Peyer's patch (tissue), 4 donors: ENCODE measurements around the gene SLC28A3. TPM values are rescaled to one million over a fixed set of nuclear protein-coding genes. Genes with fewer than 3 reads are reported as not detected.
A peak's percentile ranks its signal among the peaks of the same experiment; 100 is the strongest.

Experiments used
- DNase-seq, 3 donors: peaks; one replicate each; pipeline ENCODE4 v3.0.0-alpha.2; 2017 to 2019
- H3K27ac ChIP-seq, 4 donors: fragments of 200-600 bp; sonication (generic); one replicate each; pipeline ENCODE4 v1.5.1; 2016 to 2019
- H3K27me3 ChIP-seq, 2 donors: fragments of 200-600 bp; sonication (generic); one replicate each; pipeline ENCODE4 v1.5.1; 2019
- H3K36me3 ChIP-seq, 3 donors: fragments of 200-600 bp; sonication (generic); one replicate each; pipeline ENCODE4 v1.5.1; 2016 to 2019
- H3K4me1 ChIP-seq, 4 donors: fragments of 200-600 bp; sonication (generic); one replicate each; pipeline ENCODE4 v1.5.1; 2016 to 2019
- H3K4me3 ChIP-seq, 4 donors: fragments of 200-600 bp; sonication (generic); 1 replicate in 3 of 4; 2 replicates in 1 of 4; pipeline ENCODE4 v1.5.1; 2016 to 2019; ENCODE audit warnings: mild to moderate bottlenecking in 1 of 4
- H3K9me3 ChIP-seq, 4 donors: fragments of 200-600 bp; sonication (generic); one replicate each; pipeline ENCODE4 v1.5.1; 2016 to 2019; ENCODE audit warnings: mild to moderate bottlenecking in 1 of 4
- POLR2A ChIP-seq, 2 donors: fragments of 450-650 bp; IDR thresholded peaks; one replicate each; pipeline ENCODE4 v1.5.1; 2017; ENCODE audit warnings: antibody characterized with exemption in 2 of 2, mild to moderate bottlenecking in 2 of 2, moderate library complexity in 2 of 2
- total RNA-seq, 4 donors: library from RNA; depleted of rRNA; stranded (reverse); fragments of >200 nt; gene quantifications; one replicate each; pipeline ENCODE4 v1.1.0, GENCODE V29; 2016
- TF ChIP-seq, protein P1 (sequence below), 6 experiments: fragments of 450-650 bp in 4 of 6; fragments of 200-600 bp in 2 of 6; sonication (generic) in 1 of 6; IDR thresholded peaks; one replicate each; pipeline ENCODE4 v1.5.1; 2017 to 2019; ENCODE audit warnings: antibody characterized with exemption in 6 of 6, mild to moderate bottlenecking in 3 of 6, moderate library complexity in 1 of 6

Gene SLC28A3
- total RNA-seq, 4 donors from 2014 or later, result 5.0 to 22.3 (median 7.4) TPM

GRCh38 chr9:84339503-84339902 lies 1.1 kb downstream of the SLC28A3 start:
- Histone ChIP-seq H3K9me3 (no peaks in the 10 kb centered on the region), H3K4me3 (peak overlapping the region in 2 of 4 donors; percentile 24 to 29), H3K27ac (no peak overlapping the region), H3K36me3 (no peaks in the 10 kb centered on the region), H3K27me3 (no peaks in the 10 kb centered on the region), H3K4me1 (peaks cover 0 to 14% (median 0%) of the 10 kb centered on the region in 4 donors)
- TF ChIP-seq, protein P1, sequence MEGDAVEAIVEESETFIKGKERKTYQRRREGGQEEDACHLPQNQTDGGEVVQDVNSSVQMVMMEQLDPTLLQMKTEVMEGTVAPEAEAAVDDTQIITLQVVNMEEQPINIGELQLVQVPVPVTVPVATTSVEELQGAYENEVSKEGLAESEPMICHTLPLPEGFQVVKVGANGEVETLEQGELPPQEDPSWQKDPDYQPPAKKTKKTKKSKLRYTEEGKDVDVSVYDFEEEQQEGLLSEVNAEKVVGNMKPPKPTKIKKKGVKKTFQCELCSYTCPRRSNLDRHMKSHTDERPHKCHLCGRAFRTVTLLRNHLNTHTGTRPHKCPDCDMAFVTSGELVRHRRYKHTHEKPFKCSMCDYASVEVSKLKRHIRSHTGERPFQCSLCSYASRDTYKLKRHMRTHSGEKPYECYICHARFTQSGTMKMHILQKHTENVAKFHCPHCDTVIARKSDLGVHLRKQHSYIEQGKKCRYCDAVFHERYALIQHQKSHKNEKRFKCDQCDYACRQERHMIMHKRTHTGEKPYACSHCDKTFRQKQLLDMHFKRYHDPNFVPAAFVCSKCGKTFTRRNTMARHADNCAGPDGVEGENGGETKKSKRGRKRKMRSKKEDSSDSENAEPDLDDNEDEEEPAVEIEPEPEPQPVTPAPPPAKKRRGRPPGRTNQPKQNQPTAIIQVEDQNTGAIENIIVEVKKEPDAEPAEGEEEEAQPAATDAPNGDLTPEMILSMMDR (IDR thresholded peaks at IDR 0.05), result no peak
- TF ChIP-seq POLR2A (IDR thresholded peaks at IDR 0.05), result no peak
- DNase-seq, result no peak

DNA sequence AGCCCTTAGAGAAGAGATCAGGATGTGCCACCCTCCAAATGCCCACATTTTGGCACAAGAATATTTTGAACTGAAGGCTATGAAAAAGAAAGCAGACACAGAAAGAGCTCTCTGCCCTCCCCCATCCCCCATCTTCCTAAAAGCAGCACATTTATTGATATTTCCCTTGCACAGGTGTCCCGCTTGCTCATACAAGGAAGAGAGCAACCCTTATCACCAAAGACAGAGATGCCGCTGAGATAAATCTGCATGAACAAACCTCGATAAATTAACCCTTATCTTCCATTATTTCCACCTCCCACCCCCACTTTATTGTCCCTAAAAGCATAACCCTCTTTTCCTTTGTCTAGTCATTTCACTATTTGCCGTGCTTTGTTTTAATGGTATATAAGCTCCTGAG lies 1.8 kb downstream of the SLC28A3 start:
- TF ChIP-seq, protein P1 (IDR thresholded peaks at IDR 0.05), result no peak
- no peak for TF ChIP-seq POLR2A (IDR thresholded peaks at IDR 0.05)
- no peaks in the 10 kb centered on the region for H3K27me3 ChIP-seq
- no peak for DNase-seq
- no peaks in the 10 kb centered on the region for H3K36me3 ChIP-seq
- H3K4me1 ChIP-seq, result peaks cover 0 to 14% (median 0%) of the 10 kb centered on the region in 4 donors
- no peaks in the 10 kb centered on the region for H3K9me3 ChIP-seq
- no peak overlapping the region for H3K27ac ChIP-seq
- H3K4me3 ChIP-seq, result peak overlapping the region in 1 of 4 donors; percentile 16

DNA sequence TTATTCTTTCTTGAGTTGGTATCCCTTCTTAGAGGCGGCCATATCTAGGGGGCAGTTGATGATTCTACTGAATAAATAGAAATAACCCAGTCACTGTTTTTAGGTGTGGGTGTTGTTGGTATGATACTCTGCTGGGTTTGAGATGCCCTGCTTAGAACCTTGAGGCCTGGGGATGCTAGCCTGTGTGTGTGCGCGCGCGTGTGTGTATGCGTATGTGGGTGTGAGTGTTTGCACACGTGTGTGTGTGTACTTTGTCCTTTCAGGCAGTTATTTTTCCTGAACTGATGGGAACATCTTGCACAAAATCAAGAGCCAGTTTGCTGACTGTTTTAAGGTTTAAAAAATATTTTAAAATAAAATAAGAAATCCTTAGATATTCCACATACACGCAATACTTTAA lies 3.3 kb downstream of the SLC28A3 start:
- H3K27ac ChIP-seq, result no peak overlapping the region
- no peak overlapping the region for H3K4me3 ChIP-seq
- H3K9me3 ChIP-seq, result no peaks in the 10 kb centered on the region
- no peaks in the 10 kb centered on the region for H3K27me3 ChIP-seq
- TF ChIP-seq, protein P1 (IDR thresholded peaks at IDR 0.05), result no peak
- H3K4me1 ChIP-seq, result peaks cover 0 to 14% (median 0%) of the 10 kb centered on the region in 4 donors
- DNase-seq, result no peak
- no peaks in the 10 kb centered on the region for H3K36me3 ChIP-seq

- Histone ChIP-seq H3K27ac (no peak overlapping the region), H3K4me1 (peaks cover 0 to 6% (median 0%) of the 10 kb centered on the region in 4 donors), H3K9me3 (peaks cover 0 to 5% (median 0%) of the 10 kb centered on the region in 4 donors), H3K27me3 (no peaks in the 10 kb centered on the region), H3K4me3 (no peak overlapping the region), H3K36me3 (no peaks in the 10 kb centered on the region)
- DNase-seq, result no peak
- TF ChIP-seq, protein P1 (IDR thresholded peaks at IDR 0.05), result no peak
Measured at GRCh38 chr9:84331119-84331809, 9.3 kb downstream of the SLC28A3 start.

DNA sequence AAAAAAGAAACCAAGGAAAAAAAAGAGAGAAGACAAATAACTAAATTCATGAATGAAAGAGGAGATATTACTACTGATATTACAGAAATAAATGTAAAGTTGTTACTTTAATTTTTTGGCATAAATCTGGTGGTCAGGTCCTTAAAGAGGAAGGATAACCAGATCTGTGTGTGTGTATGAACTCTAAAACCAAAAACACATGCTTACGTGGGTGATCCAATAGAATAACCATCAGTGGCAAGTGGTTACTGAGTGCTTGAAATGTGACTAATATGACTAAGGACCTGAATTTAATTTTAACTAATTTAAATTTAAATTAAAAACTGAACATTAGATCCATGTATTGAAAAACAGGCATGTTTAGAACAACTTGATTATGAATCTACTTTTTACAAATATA lies 10.3 kb downstream of the SLC28A3 start:
- H3K4me3 ChIP-seq, result no peak overlapping the region
- DNase-seq, result no peak
- TF ChIP-seq POLR2A (IDR thresholded peaks at IDR 0.05), result no peak
- TF ChIP-seq, protein P1 (IDR thresholded peaks at IDR 0.05), result no peak
- no peaks in the 10 kb centered on the region for H3K27me3 ChIP-seq
- peaks cover 0 to 11% (median 0%) of the 10 kb centered on the region in 4 donors for H3K4me1 ChIP-seq
- peaks cover 0 to 5% (median 0%) of the 10 kb centered on the region in 4 donors for H3K9me3 ChIP-seq
- H3K36me3 ChIP-seq, result no peaks in the 10 kb centered on the region
- no peak overlapping the region for H3K27ac ChIP-seq
